ENCODE data around the gene LAMA2. TPM values are rescaled to one million over a fixed set of nuclear protein-coding genes. Genes with fewer than 3 reads are reported as not detected.

The LAMA2 gene
- total RNA-seq, 3 donors from 2014 or later (not counting 1 experiment from before 2014, with no cell fraction given) = 2.1 to 5.3 (median 3.6) TPM

DNA sequence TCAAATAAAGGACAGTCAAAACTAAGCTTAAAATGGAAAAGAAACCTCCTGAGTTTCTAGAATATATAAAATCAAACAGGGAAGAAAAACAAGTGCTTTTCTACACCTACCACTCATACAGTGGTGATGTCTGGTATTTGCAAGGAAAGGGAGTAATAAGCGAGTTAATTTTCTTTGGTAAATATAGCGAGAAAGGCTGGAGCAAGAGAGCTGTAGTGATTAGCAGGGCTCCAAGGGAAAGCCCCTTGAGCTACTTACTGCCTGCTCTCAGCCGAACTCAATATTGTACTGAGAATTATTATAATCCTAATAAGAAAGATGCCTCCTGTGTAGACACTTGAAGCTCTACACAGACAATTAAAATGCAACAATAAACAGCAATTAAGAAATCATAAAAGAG lies 296.3 kb downstream of the LAMA2 start:
- intact Hi-C loops (cut with micrococcal nuclease) = no loop called here
- no peaks in the 10 kb centered on the region for H3K36me3 ChIP-seq (ENCODE audit: control insufficient read depth, insufficient read depth, low read length)
- no peaks in the 10 kb centered on the region for H3K9me3 ChIP-seq (ENCODE audit: control insufficient read depth, insufficient read depth, low read length)
- no peaks in the 10 kb centered on the region for H3K36me3 Mint-ChIP-seq
- H3K27ac Mint-ChIP-seq = no peak overlapping the region
- no peak overlapping the region for H3K4me3 ChIP-seq (ENCODE audit: low read length)
- ATAC-seq = no peak
- H3K27me3 Mint-ChIP-seq (ENCODE audit: low read depth in 2 of 2) = peaks cover 14 to 29% of the 10 kb centered on the region in 2 donors
- 54% methylated on average over 2 of the region's 3 CpGs for WGBS (ENCODE audit: insufficient coverage)
- peaks cover 7% of the 10 kb centered on the region for H3K27me3 ChIP-seq (ENCODE audit: control insufficient read depth, insufficient read depth, low read length)
- H3K4me3 Mint-ChIP-seq = no peak overlapping the region
- H3K27ac ChIP-seq (ENCODE audit: low read length) = no peak overlapping the region
- no peaks in the 10 kb centered on the region for H3K4me1 Mint-ChIP-seq
- TF ChIP-seq, protein P1, sequence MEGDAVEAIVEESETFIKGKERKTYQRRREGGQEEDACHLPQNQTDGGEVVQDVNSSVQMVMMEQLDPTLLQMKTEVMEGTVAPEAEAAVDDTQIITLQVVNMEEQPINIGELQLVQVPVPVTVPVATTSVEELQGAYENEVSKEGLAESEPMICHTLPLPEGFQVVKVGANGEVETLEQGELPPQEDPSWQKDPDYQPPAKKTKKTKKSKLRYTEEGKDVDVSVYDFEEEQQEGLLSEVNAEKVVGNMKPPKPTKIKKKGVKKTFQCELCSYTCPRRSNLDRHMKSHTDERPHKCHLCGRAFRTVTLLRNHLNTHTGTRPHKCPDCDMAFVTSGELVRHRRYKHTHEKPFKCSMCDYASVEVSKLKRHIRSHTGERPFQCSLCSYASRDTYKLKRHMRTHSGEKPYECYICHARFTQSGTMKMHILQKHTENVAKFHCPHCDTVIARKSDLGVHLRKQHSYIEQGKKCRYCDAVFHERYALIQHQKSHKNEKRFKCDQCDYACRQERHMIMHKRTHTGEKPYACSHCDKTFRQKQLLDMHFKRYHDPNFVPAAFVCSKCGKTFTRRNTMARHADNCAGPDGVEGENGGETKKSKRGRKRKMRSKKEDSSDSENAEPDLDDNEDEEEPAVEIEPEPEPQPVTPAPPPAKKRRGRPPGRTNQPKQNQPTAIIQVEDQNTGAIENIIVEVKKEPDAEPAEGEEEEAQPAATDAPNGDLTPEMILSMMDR (IDR thresholded peaks at IDR 0.05) = no peak
- no peak for DNase-seq
- no peaks in the 10 kb centered on the region for H3K9me3 Mint-ChIP-seq
- H3K4me1 ChIP-seq (ENCODE audit: control insufficient read depth, insufficient read depth, low read length) = no peaks in the 10 kb centered on the region

DNA sequence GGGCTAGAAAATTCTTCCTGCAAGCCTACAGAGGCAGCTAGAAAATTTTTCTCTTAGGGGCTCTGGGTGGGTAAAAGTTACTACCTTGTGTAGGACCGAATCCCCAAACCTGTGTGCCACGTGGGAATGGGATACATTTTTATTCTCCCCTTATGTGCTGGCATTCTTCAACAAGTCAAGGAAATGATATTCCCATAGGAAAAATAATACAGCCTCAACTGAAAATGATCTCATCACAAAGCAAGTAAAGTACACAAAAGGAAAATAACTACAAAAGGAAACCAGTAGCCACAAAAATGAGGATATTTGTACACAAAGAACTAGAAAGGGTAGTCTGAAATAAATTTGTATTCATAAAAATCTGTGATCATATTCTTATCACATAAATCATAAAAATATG lies 298.1 kb downstream of the LAMA2 start:
- intact Hi-C loops (cut with micrococcal nuclease) = no loop called here
- no peaks in the 10 kb centered on the region for H3K9me3 ChIP-seq (ENCODE audit: control insufficient read depth, insufficient read depth, low read length)
- no peak overlapping the region for H3K4me3 Mint-ChIP-seq
- no peak overlapping the region for H3K27ac ChIP-seq (ENCODE audit: low read length)
- H3K9me3 Mint-ChIP-seq = no peaks in the 10 kb centered on the region
- no peaks in the 10 kb centered on the region for H3K4me1 ChIP-seq (ENCODE audit: control insufficient read depth, insufficient read depth, low read length)
- WGBS (ENCODE audit: insufficient coverage) = 69% methylated on average over 2 of the region's 2 CpGs
- ATAC-seq = no peak
- no peaks in the 10 kb centered on the region for H3K36me3 Mint-ChIP-seq
- TF ChIP-seq, protein P1 (IDR thresholded peaks at IDR 0.05) = no peak
- peaks cover 6 to 16% of the 10 kb centered on the region in 2 donors for H3K27me3 Mint-ChIP-seq (ENCODE audit: low read depth in 2 of 2)
- peaks cover 4% of the 10 kb centered on the region for H3K27me3 ChIP-seq (ENCODE audit: control insufficient read depth, insufficient read depth, low read length)
- no peak for DNase-seq
- no peaks in the 10 kb centered on the region for H3K36me3 ChIP-seq (ENCODE audit: control insufficient read depth, insufficient read depth, low read length)
- no peak overlapping the region for H3K4me3 ChIP-seq (ENCODE audit: low read length)
- H3K4me1 Mint-ChIP-seq = no peaks in the 10 kb centered on the region
- H3K27ac Mint-ChIP-seq = no peak overlapping the region

DNA sequence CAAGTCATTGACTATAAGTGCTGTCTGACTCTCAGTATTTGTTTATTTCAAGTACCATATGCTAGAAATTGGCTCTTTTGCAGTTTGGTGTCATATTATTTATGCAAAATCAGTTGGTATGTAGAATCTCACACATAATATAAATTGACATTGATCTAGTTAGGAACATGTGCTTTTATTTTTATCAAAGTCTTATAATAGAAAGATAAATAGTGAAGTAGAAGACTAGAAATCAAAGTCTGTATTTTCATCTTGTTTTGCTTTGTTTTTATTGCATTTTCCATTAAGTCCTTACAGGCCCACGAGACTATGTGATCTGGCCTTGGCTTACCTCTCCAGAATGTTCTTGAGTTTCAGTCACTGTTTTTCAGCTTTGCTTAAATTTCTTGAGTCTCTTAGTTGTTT lies 300.3 kb downstream of the LAMA2 start:
- Mint-ChIP-seq H3K27me3 (ENCODE audit: low read depth in 2 of 2) (peaks cover 11 to 14% of the 10 kb centered on the region in 2 donors), H3K27ac (no peak overlapping the region), H3K9me3 (no peaks in the 10 kb centered on the region), H3K4me1 (no peaks in the 10 kb centered on the region), H3K36me3 (no peaks in the 10 kb centered on the region), H3K4me3 (no peak overlapping the region)
- ATAC-seq (no peak), DNase-seq (no peak)
- H3K4me3 ChIP-seq (ENCODE audit: low read length) = no peak overlapping the region
- no peak overlapping the region for H3K27ac ChIP-seq (ENCODE audit: low read length)
- intact Hi-C loops (cut with micrococcal nuclease) = no loop called here
- TF ChIP-seq, protein P1 (IDR thresholded peaks at IDR 0.05) = no peak
- H3K36me3 ChIP-seq (ENCODE audit: control insufficient read depth, insufficient read depth, low read length) = no peaks in the 10 kb centered on the region
- H3K4me1 ChIP-seq (ENCODE audit: control insufficient read depth, insufficient read depth, low read length) = no peaks in the 10 kb centered on the region
- H3K9me3 ChIP-seq (ENCODE audit: control insufficient read depth, insufficient read depth, low read length) = no peaks in the 10 kb centered on the region
- peaks cover 4% of the 10 kb centered on the region for H3K27me3 ChIP-seq (ENCODE audit: control insufficient read depth, insufficient read depth, low read length)
- WGBS (ENCODE audit: insufficient coverage) = 77% methylated on average over 1 of the region's 1 CpG

DNA sequence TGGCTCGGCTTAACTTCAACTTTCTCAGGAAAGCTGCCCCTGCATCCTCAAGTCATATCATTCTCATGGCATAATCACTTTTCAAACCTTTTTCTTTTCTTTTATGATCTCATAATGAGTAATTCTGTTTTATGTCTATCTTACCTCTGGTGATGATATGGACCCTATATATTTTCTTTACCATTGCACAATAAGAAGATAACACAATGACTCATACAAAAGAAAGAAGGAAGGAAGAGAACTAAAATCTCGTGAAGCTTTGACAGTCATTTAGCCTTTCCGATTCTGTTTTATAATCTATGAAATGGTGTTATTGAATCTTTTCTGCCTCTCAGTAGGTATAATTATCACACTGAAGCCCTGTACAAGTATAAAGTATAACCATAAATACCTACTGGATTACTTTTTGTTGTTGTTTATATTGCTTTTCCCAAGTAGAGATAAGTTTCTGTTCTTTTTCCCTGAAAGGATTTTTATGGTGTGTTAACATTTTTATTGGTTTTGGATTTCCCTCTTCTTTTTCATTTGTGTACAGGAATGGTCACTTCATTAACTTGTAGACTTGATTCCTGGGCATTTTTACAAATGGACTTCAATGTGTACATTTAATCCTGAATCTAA lies 300.9 kb downstream of the LAMA2 start:
- no peaks in the 10 kb centered on the region for H3K9me3 Mint-ChIP-seq
- H3K4me3 Mint-ChIP-seq = no peak overlapping the region
- Histone ChIP-seq H3K27ac (ENCODE audit: low read length) (no peak overlapping the region), H3K4me1 (ENCODE audit: control insufficient read depth, insufficient read depth, low read length) (no peaks in the 10 kb centered on the region), H3K36me3 (ENCODE audit: control insufficient read depth, insufficient read depth, low read length) (no peaks in the 10 kb centered on the region), H3K27me3 (ENCODE audit: control insufficient read depth, insufficient read depth, low read length) (peaks cover 4% of the 10 kb centered on the region), H3K4me3 (ENCODE audit: low read length) (no peak overlapping the region), H3K9me3 (ENCODE audit: control insufficient read depth, insufficient read depth, low read length) (no peaks in the 10 kb centered on the region)
- DNase-seq (no peak), ATAC-seq (no peak)
- H3K4me1 Mint-ChIP-seq = no peaks in the 10 kb centered on the region
- 100% methylated on average over 1 of the region's 3 CpGs for WGBS (ENCODE audit: insufficient coverage)
- no peak overlapping the region for H3K27ac Mint-ChIP-seq
- intact Hi-C loops (cut with micrococcal nuclease) = no loop called here
- TF ChIP-seq, protein P1 (IDR thresholded peaks at IDR 0.05) = no peak
- H3K36me3 Mint-ChIP-seq = no peaks in the 10 kb centered on the region
- H3K27me3 Mint-ChIP-seq (ENCODE audit: low read depth in 2 of 2) = peaks cover 13 to 17% of the 10 kb centered on the region in 2 donors
